Measurements from ENCODE around the gene FBXL17. TPM values are rescaled to one million over a fixed set of nuclear protein-coding genes. Genes with fewer than 3 reads are reported as not detected.

FBXL17 gene
- total RNA-seq, 1 experiment from 2014 or later, result 11.6 TPM

DNA sequence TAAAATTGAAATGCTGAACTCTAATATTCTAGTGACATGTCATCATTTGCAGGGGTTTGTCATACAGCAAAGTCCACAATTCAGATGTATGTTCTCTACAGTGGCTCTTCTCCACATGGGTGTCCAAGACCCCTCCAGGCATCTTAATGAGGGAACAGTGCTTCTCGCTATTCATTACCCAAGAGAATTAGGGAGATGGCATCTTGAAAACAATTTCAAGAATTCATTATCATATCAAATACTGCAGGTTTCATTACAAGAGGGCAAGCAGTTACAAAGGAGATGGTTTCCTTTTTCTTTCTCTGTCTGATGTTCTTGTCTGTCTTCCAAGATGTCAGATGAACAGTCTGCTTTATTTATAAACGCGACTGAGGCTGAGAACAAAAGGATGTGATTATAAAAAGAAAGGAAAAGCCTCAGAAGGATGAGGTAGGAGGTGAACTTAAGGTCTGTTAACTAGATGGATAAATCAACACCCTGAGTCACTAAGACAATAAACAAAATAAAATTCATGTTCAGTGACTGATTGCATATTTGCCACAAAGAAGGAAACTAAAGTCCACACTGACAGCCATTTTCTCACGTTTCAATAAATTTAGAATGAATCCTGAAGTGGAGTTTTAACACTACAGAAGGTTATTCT, 384.4 kb downstream of the FBXL17 start:
- CTCF ChIA-PET, result no interaction called here
- no peaks in the 10 kb centered on the region for H3K4me1 Mint-ChIP-seq (ENCODE audit: low read depth, unreplicated experiment)
- POLR2A ChIA-PET, result no interaction called here

DNA sequence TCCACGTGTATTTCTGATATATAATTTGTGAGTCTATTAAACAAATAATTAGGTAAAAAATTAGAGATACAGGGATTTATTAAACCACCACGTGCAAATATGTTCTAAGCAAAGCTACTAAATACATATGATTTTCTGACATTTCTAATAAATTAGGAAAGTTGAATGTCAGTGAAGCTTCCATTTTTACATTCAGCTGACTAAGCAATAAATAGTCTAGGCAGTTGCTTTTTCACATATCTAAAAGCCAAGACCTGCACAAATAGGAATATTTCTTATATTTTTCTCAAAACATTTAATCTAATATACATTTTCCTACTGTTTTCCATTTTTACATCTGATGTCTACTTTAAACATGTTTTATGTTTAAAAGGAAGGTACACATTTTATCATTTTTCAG, 388.6 kb downstream of the FBXL17 start:
- DNase-seq, result no peak
- Mint-ChIP-seq H3K4me3 (ENCODE audit: unreplicated experiment) (no peak overlapping the region), H3K27me3 (ENCODE audit: insufficient read depth, unreplicated experiment) (no peaks in the 10 kb centered on the region), H3K4me1 (ENCODE audit: low read depth, unreplicated experiment) (no peaks in the 10 kb centered on the region), H3K9me3 (ENCODE audit: unreplicated experiment) (no peaks in the 10 kb centered on the region), H3K36me3 (ENCODE audit: insufficient read depth, unreplicated experiment) (no peaks in the 10 kb centered on the region), H3K27ac (ENCODE audit: unreplicated experiment) (no peak overlapping the region)
- intact Hi-C loops (cut with micrococcal nuclease; ENCODE audit: unreplicated experiment), result no loop called here
- ChIA-PET POLR2A (no interaction called here), CTCF (no interaction called here)
- Histone ChIP-seq H3K4me3 (ENCODE audit: low read depth, low read length) (no peak overlapping the region), H3K36me3 (ENCODE audit: control insufficient read depth, insufficient read depth, low read length) (no peaks in the 10 kb centered on the region), H3K9me3 (no peaks in the 10 kb centered on the region; the same call in 1 of the 2 replicates), H3K27me3 (replicated peaks; ENCODE audit: control insufficient read depth, insufficient read depth, low read length) (no peaks in the 10 kb centered on the region), H3K4me1 (no peaks in the 10 kb centered on the region)
- TF ChIP-seq, protein P1, sequence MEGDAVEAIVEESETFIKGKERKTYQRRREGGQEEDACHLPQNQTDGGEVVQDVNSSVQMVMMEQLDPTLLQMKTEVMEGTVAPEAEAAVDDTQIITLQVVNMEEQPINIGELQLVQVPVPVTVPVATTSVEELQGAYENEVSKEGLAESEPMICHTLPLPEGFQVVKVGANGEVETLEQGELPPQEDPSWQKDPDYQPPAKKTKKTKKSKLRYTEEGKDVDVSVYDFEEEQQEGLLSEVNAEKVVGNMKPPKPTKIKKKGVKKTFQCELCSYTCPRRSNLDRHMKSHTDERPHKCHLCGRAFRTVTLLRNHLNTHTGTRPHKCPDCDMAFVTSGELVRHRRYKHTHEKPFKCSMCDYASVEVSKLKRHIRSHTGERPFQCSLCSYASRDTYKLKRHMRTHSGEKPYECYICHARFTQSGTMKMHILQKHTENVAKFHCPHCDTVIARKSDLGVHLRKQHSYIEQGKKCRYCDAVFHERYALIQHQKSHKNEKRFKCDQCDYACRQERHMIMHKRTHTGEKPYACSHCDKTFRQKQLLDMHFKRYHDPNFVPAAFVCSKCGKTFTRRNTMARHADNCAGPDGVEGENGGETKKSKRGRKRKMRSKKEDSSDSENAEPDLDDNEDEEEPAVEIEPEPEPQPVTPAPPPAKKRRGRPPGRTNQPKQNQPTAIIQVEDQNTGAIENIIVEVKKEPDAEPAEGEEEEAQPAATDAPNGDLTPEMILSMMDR (IDR thresholded peaks at IDR 0.05; ENCODE audit: insufficient read depth in 1 of 2, low read depth in 1 of 2, low read length in 1 of 2, severe bottlenecking in 1 of 2, unreplicated experiment in 1 of 2), result no peak
- BruUV-seq (replicated peaks), result no TSS peak

More for the DNA sequence above, 384.4 kb downstream of the FBXL17 start:
- Histone ChIP-seq H3K4me1 (no peaks in the 10 kb centered on the region), H3K27me3 (replicated peaks; ENCODE audit: control insufficient read depth, insufficient read depth, low read length) (no peaks in the 10 kb centered on the region), H3K36me3 (ENCODE audit: control insufficient read depth, insufficient read depth, low read length) (no peaks in the 10 kb centered on the region), H3K4me3 (ENCODE audit: low read depth, low read length) (no peak overlapping the region), H3K9me3 (no peaks in the 10 kb centered on the region; the same call in 1 of the 2 replicates)
- Mint-ChIP-seq H3K36me3 (ENCODE audit: insufficient read depth, unreplicated experiment) (no peaks in the 10 kb centered on the region), H3K27ac (ENCODE audit: unreplicated experiment) (no peak overlapping the region), H3K27me3 (ENCODE audit: insufficient read depth, unreplicated experiment) (no peaks in the 10 kb centered on the region), H3K9me3 (ENCODE audit: unreplicated experiment) (no peaks in the 10 kb centered on the region), H3K4me3 (ENCODE audit: unreplicated experiment) (no peak overlapping the region)
- TF ChIP-seq, protein P1 (IDR thresholded peaks at IDR 0.05; ENCODE audit: insufficient read depth in 1 of 2, low read depth in 1 of 2, low read length in 1 of 2, severe bottlenecking in 1 of 2, unreplicated experiment in 1 of 2), result no peak
- intact Hi-C loops (cut with micrococcal nuclease; ENCODE audit: unreplicated experiment), result no loop called here
- DNase-seq, result no peak
- no TSS peak for BruUV-seq (replicated peaks)

DNA sequence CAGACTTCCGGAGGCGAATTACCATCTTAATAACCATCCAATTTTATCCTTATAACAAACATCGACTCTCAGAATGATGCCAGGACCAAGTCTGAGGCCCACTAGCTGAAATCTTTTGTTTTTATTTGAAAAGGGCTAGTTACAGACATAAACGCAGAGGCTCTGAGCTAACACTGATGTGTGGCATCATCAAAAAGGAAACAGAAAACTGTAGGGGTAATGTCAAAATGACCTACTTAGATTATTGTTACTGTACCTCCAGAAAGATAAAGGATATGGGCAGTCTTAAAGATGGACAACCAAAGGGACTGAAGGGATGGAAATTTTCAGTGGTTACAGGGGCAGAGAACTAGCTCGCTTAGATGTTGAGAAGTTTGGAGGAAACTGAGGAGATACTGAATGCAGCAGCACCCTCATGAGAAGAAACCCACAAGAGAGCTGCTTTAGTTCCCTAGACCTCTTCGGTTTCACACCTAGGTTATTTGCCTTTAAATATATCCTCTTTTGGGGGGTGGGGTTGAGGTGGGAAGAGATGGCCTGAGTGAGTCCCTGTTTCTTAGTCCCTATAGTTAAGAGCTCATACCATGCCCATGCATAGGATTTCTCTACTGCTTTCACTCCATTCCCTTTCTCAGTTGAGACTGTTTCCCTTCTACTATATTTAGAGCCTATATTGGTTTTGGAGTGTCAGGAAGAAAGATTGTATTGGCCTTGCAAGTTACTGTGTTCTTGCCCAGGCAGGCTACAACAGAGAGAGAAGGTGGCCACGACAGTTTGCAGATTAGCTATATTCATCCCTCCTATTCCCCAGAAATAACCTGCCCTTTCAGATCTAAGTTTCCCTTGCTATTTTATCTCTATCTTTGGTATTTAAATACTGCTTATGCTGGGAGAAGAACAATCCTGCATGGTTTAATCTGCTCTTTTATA, 390.8 kb downstream of the FBXL17 start:
- Histone ChIP-seq H3K4me3 (ENCODE audit: low read depth, low read length) (no peak overlapping the region), H3K27me3 (replicated peaks; ENCODE audit: control insufficient read depth, insufficient read depth, low read length) (no peaks in the 10 kb centered on the region), H3K9me3 (no peaks in the 10 kb centered on the region; the same call in 1 of the 2 replicates), H3K4me1 (no peaks in the 10 kb centered on the region), H3K36me3 (ENCODE audit: control insufficient read depth, insufficient read depth, low read length) (no peaks in the 10 kb centered on the region)
- no peaks in the 10 kb centered on the region for H3K27me3 Mint-ChIP-seq (ENCODE audit: insufficient read depth, unreplicated experiment)
- no peaks in the 10 kb centered on the region for H3K9me3 Mint-ChIP-seq (ENCODE audit: unreplicated experiment)
- no peak overlapping the region for H3K4me3 Mint-ChIP-seq (ENCODE audit: unreplicated experiment)
- H3K4me1 Mint-ChIP-seq (ENCODE audit: low read depth, unreplicated experiment), result no peaks in the 10 kb centered on the region
- intact Hi-C loops (cut with micrococcal nuclease; ENCODE audit: unreplicated experiment), result no loop called here
- no TSS peak for BruUV-seq (replicated peaks)
- ChIA-PET CTCF (no interaction called here), POLR2A (no interaction called here)
- H3K36me3 Mint-ChIP-seq (ENCODE audit: insufficient read depth, unreplicated experiment), result no peaks in the 10 kb centered on the region
- TF ChIP-seq, protein P1 (IDR thresholded peaks at IDR 0.05; ENCODE audit: insufficient read depth in 1 of 2, low read depth in 1 of 2, low read length in 1 of 2, severe bottlenecking in 1 of 2, unreplicated experiment in 1 of 2), result no peak
- DNase-seq, result no peak
- no peak overlapping the region for H3K27ac Mint-ChIP-seq (ENCODE audit: unreplicated experiment)

Measured in Caco-2 (cell line).